Measurements from ENCODE around the gene NSF.
"Not testable (repeated sequence)": the region's sequence is repeated elsewhere in the genome, so short reads cannot be mapped to it uniquely, and the experiment has no call there.

Gene NSF

DNA sequence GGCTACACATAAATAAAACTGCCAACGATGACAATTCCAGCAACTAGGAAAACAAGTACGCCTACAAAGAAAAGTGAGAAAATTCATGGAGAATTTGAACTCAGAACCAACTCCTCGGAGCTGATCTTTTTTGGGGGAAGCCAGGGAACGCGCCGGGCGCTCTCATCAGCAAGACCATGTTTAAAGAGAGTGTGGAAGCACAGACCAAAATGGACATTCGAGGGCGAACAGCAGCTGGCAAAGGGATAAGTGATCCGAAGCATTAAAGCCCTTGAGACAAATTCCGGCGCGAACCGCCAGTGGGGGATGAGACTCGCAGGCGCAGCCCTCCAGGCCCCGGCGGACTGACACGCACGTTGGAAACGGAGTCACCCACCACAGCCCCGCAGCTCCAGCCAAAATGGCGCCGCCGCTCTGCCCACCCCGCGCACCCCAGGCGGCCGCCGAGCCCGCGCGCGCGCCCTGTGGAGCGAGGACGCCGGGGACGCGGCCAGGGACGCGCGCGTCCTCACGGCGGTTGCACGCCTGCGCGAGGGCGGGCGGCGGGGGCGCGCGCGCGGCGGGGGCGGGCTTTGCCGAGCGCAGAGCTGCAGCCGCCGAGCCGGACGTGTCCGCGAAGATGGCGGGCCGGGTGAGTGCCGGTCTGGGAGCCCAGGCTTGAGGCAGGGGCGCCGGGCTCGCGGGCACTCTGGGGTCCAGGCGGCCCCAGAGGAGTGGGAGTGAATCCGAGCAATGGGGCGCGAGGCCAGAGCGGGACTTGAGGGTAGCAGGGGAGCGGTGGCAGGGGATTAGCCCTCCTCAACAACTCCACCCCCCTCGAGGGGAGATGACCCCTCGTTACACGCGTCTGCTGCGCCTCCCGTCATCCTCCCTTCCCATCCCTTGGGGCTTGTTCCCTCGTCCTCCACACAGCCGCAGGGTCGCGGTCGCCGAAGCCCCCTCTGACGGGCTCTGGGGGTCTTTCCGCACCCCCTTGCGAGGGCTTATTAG, at the start of gene NSF:
Gene NSF, plus strand, starts transcription at position 513 of the 990 bp plus-strand sequence. Its CDS starts 107 bp downstream, at position 620.
- in situ Hi-C loops (cut with MboI; ENCODE audit: low sequenced_read_pairs): not testable (repeated sequence)

DNA sequence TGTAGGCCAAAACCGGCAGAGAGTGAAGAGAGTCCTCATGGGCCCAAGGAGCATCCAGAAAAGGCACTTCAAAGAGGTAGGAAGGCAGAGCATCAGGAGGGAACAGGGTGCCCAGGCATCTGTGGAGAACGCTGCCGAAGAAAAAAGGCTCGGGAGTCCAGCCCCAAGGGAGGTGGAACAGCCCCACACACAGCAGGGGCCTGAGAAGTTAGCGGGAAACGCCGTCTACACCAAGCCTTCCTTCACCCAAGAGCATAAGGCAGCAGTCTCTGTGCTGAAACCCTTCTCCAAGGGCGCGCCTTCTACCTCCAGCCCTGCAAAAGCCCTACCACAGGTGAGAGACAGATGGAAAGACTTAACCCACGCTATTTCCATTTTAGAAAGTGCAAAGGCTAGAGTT, 41.9 kb upstream of the NSF start:
- in situ Hi-C loops (cut with MboI; ENCODE audit: low sequenced_read_pairs): not testable (repeated sequence)

DNA sequence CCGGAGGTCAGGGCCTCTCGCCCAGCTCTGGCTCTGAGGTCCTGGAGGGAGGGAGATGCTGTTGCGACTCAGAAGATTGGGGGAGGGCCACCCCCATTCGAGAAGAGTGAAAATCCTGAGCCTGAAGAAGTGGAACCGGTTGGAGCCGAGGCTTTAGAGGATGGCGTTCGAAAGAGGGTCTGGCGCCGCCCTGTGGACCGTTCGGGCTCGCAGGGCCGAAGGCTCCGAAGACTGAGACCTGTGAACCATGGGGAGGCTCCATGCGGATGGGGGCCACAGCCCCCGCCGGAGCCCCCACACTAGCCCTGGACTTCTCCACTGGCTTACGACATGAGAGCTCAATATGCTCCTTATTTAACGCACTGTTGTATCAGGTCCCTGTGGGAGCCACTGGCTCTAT, 31.3 kb upstream of the NSF start:
- in situ Hi-C loops (cut with MboI; ENCODE audit: low sequenced_read_pairs): not testable (repeated sequence)

DNA sequence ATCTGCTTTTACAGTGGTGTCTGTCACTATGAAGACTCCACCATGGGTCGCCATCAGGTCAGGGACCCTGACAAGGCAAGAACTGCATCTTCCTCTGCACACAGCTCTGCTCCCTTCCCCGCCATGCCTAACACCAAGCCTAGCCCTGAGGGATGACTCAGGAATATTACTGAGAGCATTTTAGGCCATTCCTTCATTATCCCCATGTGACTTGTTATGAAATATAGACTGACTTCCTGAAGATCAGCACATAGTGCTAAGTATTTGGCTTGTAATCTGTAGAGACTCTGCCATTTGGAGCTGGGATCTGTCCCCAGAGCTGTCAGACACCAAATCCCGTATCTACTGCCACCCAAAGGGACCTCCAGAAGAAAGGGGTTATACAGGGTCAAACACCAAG, 30.4 kb upstream of the NSF start:
- in situ Hi-C loops (cut with MboI; ENCODE audit: low sequenced_read_pairs): not testable (repeated sequence)

DNA sequence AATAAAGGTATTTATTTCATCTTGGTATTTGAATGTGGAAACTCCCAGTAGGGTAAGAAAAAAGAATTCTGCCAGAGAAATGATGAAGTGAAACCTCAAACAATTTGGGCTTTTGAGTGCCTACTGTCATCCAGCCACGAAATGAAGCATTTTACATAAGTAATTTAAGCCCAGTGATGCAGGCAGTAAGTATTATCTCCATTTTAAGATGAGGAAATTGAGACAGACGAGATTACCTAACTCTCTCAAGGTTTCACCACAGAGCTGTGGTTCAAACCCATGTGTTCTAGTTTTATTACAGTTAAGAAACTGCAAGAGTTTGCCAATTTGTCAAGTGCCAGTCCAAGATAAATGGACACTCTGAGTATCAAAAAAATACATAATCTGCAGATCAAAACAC, 24.2 kb upstream of the NSF start:
- in situ Hi-C loops (cut with MboI; ENCODE audit: low sequenced_read_pairs): not testable (repeated sequence)

DNA sequence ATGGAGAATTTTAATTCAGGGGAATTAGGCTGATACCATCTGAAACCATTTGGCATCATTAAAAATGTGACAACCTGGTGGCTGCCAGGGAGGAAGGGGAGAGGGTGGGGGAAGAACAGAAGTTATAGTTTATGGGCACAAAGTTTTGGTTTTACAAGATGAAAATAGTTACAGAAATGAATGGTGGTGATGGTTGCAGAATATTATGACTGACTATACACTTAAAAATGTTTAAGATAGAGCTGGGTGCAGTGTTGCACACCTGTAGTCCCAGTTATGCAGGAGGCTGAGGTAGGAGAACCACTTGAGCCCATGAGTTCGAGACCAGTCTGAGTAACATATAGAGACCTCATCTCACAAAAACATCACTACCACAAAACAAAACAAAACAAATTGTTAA, 23.5 kb upstream of the NSF start:
- in situ Hi-C loops (cut with MboI; ENCODE audit: low sequenced_read_pairs): not testable (repeated sequence)

DNA sequence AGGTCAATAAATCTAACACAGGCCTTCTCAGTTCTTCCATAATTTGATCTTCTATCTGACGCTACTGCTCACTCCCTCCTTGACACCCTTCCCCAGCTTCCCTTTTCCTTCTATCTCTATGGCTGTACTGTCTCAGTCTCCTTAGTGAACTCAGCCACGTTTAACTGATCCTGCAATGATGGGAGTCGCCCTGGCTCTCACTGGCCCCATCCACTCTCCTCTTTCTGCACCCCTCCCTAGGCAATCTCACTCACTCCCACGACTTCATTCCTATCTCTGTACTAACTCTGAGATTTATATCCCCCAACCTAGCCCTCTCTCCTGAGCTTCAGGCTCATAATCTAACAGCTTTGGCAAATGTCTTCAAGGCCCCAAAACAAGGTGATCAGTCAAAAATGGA, 18.7 kb upstream of the NSF start:
- in situ Hi-C loops (cut with MboI; ENCODE audit: low sequenced_read_pairs): not testable (repeated sequence)

DNA sequence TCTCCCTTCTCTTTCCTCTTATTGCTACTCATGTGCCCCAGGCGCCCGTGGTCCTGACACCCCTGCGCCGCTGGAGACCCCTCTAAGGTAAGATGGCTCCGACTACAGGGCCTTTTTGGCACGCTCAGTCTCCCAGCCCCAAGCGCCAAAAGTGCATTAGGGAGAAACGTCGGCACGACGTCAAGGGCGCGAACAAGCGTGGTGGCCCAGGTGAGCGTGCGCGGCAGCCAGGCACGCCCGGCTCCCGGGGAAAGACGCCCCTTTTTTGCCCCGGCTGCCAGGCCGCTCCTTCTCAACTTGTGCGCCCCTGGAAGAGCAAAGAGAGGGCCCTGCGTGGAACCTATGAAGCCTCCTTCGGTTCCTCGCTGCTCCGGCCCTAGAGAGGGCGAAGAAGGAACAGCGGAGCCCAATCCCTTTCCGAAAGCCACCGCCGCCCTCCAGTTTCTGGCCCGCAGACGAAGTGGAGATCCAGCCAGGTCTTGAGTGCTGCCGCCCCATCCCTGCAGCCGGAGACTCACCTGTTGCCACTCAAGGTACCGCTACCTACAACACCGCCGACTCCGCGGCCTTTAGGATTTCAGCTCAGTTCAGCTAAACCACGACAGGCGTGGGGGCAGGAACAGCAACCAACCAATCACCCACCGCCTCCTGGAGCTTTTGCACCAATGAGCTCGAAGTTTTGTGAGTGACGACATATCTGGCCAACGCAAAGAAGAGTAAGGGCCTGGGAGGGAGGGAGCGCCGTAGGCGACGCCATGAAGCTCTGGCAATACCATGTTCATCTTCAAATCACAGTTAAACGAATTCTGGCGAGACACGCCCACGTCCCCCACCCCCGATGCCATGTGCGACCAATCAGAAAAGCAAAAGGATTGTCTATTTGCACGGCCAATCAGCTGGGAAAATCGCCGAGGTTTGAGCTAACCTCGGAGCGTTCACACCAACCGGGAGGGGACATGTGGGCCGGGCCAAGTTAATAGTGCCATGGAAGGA, 11.1 kb upstream of the NSF start, which contains the start of gene ARL17A:
Gene ARL17A, minus strand, starts transcription at position 609 of the 993 bp plus-strand sequence. CDS start 3,369 bp downstream, outside the sequence.
- in situ Hi-C loops (cut with MboI; ENCODE audit: low sequenced_read_pairs): not testable (repeated sequence)

DNA sequence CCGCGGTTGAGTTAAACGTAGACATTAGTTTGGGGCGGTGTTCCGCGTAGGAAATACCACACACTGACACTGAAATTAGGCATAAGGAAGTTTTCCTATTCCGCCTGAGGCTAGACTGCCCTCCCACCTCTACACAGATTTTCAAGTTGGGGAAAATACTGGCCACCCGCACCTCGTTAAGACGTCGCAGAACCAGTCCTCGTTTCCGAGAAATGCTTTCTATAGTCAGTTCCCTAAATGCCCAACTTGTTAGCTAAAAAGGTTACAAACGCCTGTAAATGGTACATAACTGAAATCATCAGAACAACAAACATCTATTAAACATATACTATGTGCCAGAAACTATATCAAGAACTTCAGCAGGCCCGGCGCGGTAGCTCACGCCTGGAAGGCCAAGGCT, 10.4 kb upstream of the NSF start:
- in situ Hi-C loops (cut with MboI; ENCODE audit: low sequenced_read_pairs): not testable (repeated sequence)

DNA sequence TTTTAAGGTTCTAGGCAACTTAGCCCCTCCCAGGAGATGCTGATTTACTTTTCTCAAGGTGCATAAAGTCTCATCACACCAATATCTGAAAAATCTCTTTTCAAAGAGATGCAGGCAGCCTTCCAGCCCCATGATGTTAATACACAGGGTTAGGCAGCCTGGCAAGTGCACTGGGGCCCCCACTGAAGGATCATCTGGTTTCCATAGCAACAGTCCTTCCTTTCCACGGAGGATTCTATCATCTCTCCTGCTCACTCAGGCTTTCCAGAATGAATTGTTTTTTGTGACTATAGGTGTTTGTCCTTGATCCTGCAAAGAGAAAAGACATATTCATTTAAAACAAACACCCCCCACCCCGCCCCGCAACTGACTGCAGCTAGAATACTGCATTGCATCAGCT, 5.0 kb upstream of the NSF start:
- in situ Hi-C loops (cut with MboI; ENCODE audit: low sequenced_read_pairs): not testable (repeated sequence)

DNA sequence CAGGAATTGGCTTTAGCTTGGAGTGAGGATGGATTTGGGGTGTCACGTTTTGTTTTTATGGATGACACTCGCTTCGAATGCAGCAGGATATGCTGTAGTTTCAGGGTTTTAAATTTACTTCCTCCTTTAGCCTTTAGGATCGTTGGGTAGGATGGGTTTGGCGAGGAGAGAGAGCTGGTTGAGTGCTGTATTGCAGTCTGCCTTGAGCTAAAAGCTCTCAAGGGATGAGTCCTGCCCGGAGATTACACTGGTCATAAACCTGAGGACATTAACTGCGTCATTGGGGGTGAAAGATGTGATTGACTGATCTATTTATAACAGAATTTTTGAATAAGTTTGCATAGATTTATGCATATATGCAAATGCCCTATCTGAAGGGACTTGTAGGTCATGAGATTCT, 863 bp downstream of the NSF start:
- in situ Hi-C loops (cut with MboI; ENCODE audit: low sequenced_read_pairs): not testable (repeated sequence)

DNA sequence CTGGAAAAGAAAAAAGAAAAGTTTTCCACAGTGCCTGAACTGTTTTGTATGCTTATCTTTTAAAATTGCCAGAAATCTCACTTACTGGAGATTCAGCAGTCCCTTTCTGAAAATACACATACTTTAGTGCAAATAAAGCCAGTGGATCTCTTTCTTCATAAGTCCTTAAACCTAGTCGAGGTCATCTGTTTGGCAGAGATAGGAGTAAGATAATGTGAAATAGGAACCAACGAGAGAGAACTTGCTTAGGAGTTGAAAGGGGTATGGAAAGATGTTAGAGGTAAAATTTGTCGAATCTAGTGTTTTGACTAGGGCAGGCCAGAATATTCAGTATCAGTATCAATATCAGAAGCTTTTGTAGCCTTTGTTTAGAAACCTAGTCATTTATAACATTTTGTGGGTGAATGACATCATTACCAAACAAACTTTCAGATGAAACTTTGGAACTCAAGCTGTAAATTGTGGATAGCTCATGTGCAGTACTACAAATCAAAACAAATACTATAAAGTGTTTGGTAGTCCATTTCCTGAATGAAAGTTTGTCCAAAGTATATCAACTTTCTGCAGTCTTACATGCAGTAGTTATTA, 8.0 kb downstream of the NSF start:
- in situ Hi-C loops (cut with MboI; ENCODE audit: low sequenced_read_pairs): not testable (repeated sequence)

DNA sequence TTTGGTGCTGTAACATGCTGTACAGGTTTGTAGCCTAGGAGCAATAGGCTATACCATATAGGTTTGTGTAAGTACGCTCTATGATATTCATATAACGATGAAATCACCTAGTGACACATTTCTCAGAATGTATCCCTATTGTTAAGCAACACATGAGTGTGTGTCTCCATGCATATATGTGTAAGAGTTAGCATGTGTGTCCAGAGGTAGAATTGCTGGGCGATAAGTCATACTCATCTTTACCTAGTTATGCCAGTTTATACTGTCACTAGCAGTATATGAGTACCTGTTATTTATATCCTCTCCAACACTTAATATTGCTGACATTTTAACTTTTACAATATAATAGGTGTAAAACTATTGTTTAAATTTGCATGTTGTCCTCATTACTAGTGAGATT, 10.3 kb downstream of the NSF start:
- in situ Hi-C loops (cut with MboI; ENCODE audit: low sequenced_read_pairs): not testable (repeated sequence)

DNA sequence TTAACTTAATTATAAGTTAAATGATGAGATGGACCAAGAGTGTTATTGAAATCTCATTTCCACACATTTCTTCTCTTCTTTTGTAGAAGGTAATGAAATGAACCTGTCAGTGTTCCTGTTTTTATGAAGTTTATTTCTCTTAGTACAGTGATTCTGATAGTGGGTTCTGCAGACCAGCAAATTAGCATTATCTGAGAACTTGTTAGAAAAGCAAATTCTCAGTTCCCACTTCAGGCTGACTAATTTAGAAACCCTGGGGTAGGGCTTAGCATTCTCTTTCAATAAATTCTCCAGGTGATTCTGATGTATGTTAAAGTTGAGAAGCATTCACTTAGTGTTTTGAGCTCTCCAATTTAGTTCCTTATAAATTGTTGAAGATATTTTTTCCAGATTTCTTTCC, 12.7 kb downstream of the NSF start:
- in situ Hi-C loops (cut with MboI; ENCODE audit: low sequenced_read_pairs): not testable (repeated sequence)

DNA sequence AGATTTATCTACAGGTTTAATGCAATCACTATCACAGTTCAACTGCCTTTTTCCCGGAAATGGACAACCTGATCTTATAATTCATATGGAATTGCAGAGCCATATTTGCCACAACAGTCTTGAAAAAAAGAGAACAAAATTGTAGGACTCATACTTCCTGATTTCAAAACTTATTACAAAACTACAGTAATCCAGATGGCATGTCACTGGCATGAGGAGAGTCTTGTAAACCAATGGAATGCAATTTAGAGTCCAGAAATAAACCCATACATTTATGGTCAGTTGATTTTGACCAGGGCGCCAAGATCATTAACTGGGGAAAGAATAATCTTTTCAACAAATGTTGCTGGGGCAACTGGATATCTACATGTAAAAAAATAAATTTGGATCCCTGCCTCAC, 20.8 kb downstream of the NSF start:
- in situ Hi-C loops (cut with MboI; ENCODE audit: low sequenced_read_pairs): not testable (repeated sequence)

DNA sequence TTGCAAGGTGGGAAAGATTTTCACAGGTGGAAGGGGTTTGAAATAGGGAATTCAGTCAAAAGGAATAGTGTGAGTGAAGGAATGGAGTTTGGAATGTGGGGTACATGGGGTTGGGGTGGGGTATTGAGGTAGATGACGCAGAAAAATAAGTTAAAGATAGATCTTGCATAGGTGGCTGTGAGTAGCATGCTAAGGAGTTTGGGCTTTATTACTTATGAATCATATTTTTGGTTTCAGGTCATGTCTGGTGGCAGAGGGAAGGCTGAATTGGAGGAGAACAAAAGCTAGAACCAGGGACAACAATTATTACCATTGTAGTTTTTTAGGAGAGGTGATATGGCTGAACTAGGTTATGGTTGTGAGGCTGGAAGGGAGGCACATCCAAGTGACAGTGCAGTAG, 23.4 kb downstream of the NSF start:
- in situ Hi-C loops (cut with MboI; ENCODE audit: low sequenced_read_pairs): not testable (repeated sequence)

DNA sequence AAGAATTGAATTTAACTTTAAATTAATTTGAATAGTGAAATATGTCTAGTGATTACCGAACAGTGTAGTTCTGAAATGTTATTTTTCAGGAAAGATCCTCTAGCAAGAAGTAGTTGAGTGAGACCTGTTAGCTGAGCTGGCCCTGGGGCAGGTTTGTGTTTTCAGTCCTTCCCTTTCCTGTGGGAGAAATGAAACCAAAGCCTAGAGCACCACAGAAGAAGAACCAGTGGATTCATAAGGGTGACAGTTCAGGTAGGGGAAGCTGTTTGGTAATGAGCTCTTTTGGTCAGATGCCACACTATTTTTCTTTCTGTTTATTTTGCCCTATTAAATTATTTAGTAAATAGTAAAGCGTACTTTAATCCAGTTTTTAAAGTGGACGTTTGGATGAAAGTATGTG, 26.7 kb downstream of the NSF start:
- in situ Hi-C loops (cut with MboI; ENCODE audit: low sequenced_read_pairs): not testable (repeated sequence)

DNA sequence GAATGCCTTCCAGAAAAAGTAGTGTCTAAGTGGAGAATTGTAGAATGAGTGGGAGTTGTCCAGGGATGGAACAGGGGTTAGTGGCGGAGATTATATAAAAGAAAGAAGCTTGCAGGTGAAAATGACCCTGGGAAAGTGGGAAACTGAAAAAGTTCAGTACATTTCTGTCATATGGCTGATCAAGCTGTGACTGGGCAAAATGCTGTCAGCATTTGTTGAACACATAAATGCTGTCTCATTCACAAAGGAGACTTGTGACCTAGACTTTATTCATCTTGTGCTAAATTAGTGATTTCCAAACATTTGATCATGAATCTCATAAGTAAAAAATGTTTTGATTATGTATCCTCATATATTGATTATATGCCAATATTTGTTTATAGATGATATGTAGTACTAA, 28.5 kb downstream of the NSF start:
- in situ Hi-C loops (cut with MboI; ENCODE audit: low sequenced_read_pairs): not testable (repeated sequence)

DNA sequence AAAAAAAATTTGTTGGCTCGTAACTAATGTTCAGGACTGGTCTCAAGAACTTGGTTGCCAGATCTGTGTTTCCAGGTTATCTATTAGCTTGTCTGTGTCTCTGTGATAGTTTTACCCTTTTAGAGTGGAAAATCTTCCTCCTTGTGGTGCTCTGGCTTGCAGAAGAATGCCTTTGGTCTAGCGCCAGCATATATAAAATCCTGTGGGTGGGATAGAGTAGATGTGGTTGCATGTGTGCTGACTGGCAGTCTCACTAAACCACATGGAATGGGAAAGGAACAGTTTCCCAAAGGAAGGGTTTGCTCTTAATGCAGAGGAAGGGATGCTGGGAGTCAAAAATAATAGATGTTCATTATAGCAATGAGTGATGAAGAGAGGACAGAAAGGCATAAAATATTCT, 33.3 kb downstream of the NSF start:
- in situ Hi-C loops (cut with MboI; ENCODE audit: low sequenced_read_pairs): not testable (repeated sequence)

DNA sequence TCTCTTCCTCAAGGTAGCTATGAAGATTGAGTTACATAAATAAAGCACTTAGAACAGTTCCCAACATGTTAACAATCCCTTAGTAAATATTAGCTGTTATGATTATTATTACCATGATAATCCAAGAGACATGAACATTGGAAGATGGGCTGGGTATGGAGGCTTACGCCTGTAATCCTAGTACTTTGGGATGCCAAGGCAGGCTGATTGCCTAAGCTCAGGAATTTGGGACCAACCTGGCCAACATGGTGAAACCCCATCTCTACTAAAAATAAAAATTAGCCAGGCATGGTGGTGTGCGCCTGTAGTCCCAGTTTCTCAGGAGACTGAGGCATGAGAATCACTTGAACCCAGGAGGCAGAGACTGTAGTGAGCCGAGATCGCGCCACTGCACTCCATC, 34.3 kb downstream of the NSF start:
- in situ Hi-C loops (cut with MboI; ENCODE audit: low sequenced_read_pairs): not testable (repeated sequence)

DNA sequence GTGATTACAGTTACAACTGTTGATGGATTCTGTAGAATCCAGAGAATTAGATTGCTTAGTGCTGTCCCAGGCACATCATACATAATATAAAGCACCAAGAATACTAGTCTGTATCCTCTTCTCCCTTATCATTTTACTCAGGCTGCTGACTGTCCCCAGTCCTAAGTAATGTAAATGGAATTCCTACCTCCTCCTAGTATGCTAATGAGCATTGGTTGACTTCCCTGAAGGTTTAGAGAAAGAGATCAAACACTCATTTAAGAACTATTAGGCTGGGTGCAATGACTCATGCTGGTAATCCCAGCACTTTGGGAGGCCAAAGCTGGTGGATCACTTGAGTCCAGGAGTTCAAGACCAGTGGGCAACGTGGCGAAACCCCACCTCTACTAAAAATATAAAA, 37.0 kb downstream of the NSF start:
- in situ Hi-C loops (cut with MboI; ENCODE audit: low sequenced_read_pairs): not testable (repeated sequence)
